ENCODE measurements around the gene FASTK.
A peak's percentile ranks its signal among the peaks of the same experiment; 100 is the strongest.

Gene FASTK

DNA sequence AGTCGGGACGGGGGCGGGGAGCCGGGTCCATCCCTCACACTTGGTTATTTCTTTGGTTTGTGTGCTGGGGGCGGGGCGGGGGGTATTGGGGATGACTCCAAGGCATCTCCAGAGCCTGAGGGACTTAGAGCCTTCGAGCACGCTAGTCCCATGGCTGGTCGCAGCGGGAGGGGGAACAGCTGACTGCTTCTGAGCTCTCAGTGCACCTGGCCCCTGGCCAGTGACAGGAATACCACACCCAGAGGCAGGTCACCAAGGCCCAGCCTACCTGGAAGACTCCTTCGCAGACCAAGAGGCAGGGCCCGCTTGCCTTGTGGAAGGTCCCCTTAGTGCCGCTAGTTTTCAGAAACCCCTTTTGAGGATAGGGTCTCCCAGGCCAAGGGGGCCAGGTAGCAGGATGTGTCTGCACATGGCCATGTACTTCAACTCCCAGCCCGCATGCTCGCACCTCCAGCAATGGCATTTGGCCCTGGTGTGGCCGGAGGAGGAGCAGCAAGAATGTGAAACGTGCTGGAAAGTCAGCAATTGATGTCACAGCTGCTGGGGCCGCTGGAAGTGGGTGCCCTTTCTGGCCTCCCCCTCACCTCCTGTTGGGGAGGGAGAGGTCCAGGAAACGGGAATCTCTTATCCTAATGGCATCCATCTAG, 46.0 kb upstream of the FASTK start:
- H3K4me3 ChIP-seq (ENCODE audit: control insufficient read depth, low read depth, low read length): no peak overlapping the region
- no peak for DNase-seq (ENCODE audit: low read depth)
- TF ChIP-seq CTCF (conservative IDR thresholded peaks at IDR 0.05; ENCODE audit: control insufficient read depth, insufficient read depth, low read depth, low read length): no peak

DNA sequence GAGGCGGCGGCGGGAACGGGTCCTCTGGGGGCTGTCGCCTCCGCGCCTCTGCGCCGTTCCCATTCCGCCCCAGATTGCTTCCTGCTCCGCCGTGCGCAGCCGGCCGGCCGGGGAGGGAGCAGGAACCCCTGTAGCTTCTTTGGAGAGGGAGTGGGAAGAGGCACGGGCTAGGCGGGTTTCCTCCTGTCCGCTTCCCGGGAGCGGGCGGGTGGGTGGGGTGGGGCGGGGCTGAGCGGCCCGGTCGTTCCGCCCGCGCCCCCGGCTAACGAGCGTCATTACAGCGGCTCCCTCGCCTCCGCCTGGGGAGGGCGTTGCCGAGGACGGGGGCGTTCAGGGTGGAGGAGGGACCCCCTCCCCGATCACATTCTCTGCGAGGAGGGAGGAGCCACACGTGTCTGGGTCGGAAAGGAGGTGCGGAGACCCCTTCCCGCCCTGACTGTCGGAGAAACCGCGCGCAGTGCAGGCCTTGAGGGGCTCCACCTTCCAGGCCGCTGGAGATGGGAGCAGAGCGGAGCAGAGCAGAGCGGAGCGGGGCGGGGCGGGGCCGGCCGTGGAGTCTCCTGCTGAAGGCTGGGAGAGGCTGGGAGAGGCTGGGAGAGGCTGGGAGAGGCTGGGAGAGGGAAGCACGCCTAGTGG, 45.4 kb upstream of the FASTK start:
- no peak for TF ChIP-seq CTCF (conservative IDR thresholded peaks at IDR 0.05; ENCODE audit: control insufficient read depth, insufficient read depth, low read depth, low read length)
- peak overlapping the region; percentile 34 for H3K4me3 ChIP-seq (ENCODE audit: control insufficient read depth, low read depth, low read length)
- DNase-seq (ENCODE audit: low read depth): no peak

- no peak for TF ChIP-seq CTCF (conservative IDR thresholded peaks at IDR 0.05; ENCODE audit: control insufficient read depth, insufficient read depth, low read depth, low read length)
- DNase-seq (ENCODE audit: low read depth): no peak
- H3K4me3 ChIP-seq (ENCODE audit: control insufficient read depth, low read depth, low read length): peak overlapping the region; percentile 34
Measured at GRCh38 chr7:151125470-151125845, 44.8 kb upstream of the FASTK start.

- no peak overlapping the region for H3K4me3 ChIP-seq (ENCODE audit: control insufficient read depth, low read depth, low read length)
- TF ChIP-seq CTCF (conservative IDR thresholded peaks at IDR 0.05; ENCODE audit: control insufficient read depth, insufficient read depth, low read depth, low read length): no peak
- no peak for DNase-seq (ENCODE audit: low read depth)
Measured at GRCh38 chr7:151124899-151125399, 44.3 kb upstream of the FASTK start.

- no peak for TF ChIP-seq CTCF (conservative IDR thresholded peaks at IDR 0.05; ENCODE audit: control insufficient read depth, insufficient read depth, low read depth, low read length)
- DNase-seq (ENCODE audit: low read depth): no peak
- H3K4me3 ChIP-seq (ENCODE audit: control insufficient read depth, low read depth, low read length): no peak overlapping the region
Measured at GRCh38 chr7:151124481-151124880, 43.9 kb upstream of the FASTK start.

- no peak overlapping the region for H3K4me3 ChIP-seq (ENCODE audit: control insufficient read depth, low read depth, low read length)
- TF ChIP-seq CTCF (conservative IDR thresholded peaks at IDR 0.05; ENCODE audit: control insufficient read depth, insufficient read depth, low read depth, low read length): peak; percentile 97
- DNase-seq (ENCODE audit: low read depth): peak; percentile 77
Measured at GRCh38 chr7:151123822-151124464, 43.3 kb upstream of the FASTK start.

Data from fibroblast of mammary gland (primary cell).